Spinal cord (tissue), 10 donors: ENCODE measurements around the gene PVALEF. TPM values are rescaled to one million over a fixed set of nuclear protein-coding genes. Genes with fewer than 3 reads are reported as not detected.

Experiments
- DNase-seq, 6 donors: peaks; one replicate each; pipeline versions ENCODE4 v3.0.0 to v3.0.0-alpha.2; 2013 to 2015; ENCODE audit warnings: low spot score in 6 of 6, low read depth in 4 of 6
- H3K27ac ChIP-seq: one replicate; pipeline ENCODE4 v1.5.1; 2013; ENCODE audit warnings: low read depth, low read length, control low read depth
- H3K27me3 ChIP-seq: one replicate; pipeline ENCODE4 v1.6.1; 2013; ENCODE audit warnings: low read length; ENCODE audit not compliant: control insufficient read depth, insufficient read depth
- H3K36me3 ChIP-seq: one replicate; pipeline ENCODE4 v1.6.1; 2013; ENCODE audit warnings: low read length; ENCODE audit not compliant: control insufficient read depth, insufficient read depth
- H3K4me1 ChIP-seq: one replicate; pipeline ENCODE4 v1.6.1; 2013; ENCODE audit warnings: low read length; ENCODE audit not compliant: control insufficient read depth, insufficient read depth
- H3K4me3 ChIP-seq: one replicate; pipeline ENCODE4 v1.5.1; 2013; ENCODE audit warnings: low read depth, low read length, control low read depth
- H3K9me3 ChIP-seq: one replicate; pipeline ENCODE4 v1.6.1; 2013; ENCODE audit warnings: low read length; ENCODE audit not compliant: control insufficient read depth, insufficient read depth
- WGBS: methylation state at CpG from one replicate; pipeline ENCODE4 v1.1.5; 2013; ENCODE audit warnings: missing lambda C conversion rate; ENCODE audit not compliant: insufficient coverage; 5-methylcytosine and 5-hydroxymethylcytosine counted together
- polyA plus RNA-seq, 2 donors: library from polyadenylated mRNA; unstranded; fragments of 120-200 nt; gene quantifications; one replicate each; pipeline ENCODE4 v1.2.1, GENCODE V29; 2013; ENCODE audit not compliant: insufficient read length in 2 of 2
- total RNA-seq, 2 donors: library from RNA; depleted of rRNA in 1 of 2; stranded (reverse); fragments of 120-200 nt in 1 of 2; fragments of >200 nt in 1 of 2; gene quantifications; one replicate each; pipeline versions ENCODE4 v1.2.3 to v1.2.4, GENCODE V29; 2013 to 2014
- donor health status: healthy.

PVALEF gene
- total and polyA plus RNA-seq, 4 donors: 0.11 to 0.90 (median 0.73) TPM; not detected in 1

DNA sequence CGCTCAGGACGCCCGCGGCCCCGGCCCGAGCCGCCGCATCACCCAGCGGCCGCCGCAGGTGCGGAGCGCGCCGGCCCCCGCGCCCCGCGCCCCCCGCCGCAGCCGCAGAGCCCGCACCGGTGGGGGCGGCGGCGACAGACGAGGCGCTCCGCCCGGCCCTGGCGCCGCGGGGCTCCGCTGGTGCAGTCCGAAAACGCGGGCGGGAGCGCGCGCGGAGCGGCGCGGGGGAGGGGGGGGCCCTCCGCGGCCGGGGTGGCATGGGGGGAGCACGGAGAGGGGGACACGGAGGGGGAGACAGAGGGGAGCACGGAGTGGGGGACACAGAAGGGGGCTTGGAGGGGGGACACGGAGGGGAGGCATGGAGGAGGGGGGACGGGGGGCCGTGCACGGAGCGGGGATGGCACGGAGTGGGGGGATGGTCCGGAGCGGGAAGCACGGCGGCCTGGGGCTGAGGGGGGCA, 756 bp downstream of the PVALEF start, which contains the start of gene AATK:
Gene AATK, minus strand, starts transcription at position 189 of the 460 bp plus-strand sequence. CDS start 229 bp downstream, outside the sequence.
- Histone ChIP-seq H3K27ac (peak within 1 kb of the TSS; percentile 88), H3K36me3 (peaks cover 40% of the 10 kb centered on the region), H3K4me3 (peak within 1 kb of the TSS; percentile 50), H3K27me3 (no peaks in the 10 kb centered on the region), H3K4me1 (peaks cover 54% of the 10 kb centered on the region), H3K9me3 (no peaks in the 10 kb centered on the region)
- WGBS: 0% methylated on average over 30 of the region's 62 CpGs
- DNase-seq: peak in 2 of 6 donors; percentile 53 to 56

DNA sequence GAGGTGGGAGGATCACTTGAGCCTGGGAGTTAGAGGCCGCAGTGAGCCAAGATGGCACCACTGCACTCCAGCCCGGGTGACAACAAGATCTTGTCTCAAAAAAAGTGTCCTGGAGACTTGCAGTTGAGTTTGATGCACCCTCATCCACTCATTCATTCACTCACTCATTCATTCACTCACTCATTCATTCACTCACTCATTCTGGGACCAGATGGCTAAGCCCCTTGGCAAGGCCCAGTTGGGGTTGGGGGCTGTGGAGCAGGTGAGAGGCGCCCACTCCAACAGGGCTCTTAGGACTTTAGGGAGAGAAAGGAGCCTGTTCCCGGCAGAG, 1.9 kb downstream of the PVALEF start:
- 92% methylated on average over 2 of the region's 4 CpGs for WGBS
- Histone ChIP-seq H3K36me3 (peaks cover 29% of the 10 kb centered on the region), H3K27me3 (no peaks in the 10 kb centered on the region), H3K9me3 (no peaks in the 10 kb centered on the region), H3K4me1 (peaks cover 52% of the 10 kb centered on the region), H3K4me3 (no peak overlapping the region), H3K27ac (no peak overlapping the region)
- no peak for DNase-seq

DNA sequence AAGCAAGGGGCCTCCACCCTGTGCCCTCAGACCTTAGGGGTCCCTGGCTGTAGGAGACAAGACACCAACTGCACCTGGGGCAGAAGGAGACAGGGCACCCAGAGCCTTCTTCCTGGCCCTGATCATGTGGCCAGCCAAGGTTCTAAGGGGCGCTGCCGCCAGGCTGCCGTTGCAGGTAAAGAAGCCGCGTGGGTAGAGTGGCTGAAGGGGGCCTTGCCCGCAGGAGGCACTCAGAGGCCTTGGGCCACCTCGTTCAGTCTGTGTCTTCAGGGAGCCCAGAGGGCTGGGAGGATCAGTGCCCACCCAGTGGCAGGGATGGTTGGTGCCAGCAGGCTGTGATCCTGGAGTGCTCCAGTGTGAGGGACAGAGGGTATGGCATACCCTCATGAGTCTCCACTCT, 2.3 kb downstream of the PVALEF start:
- WGBS: 93% methylated on average over 7 of the region's 7 CpGs
- Histone ChIP-seq H3K27me3 (no peaks in the 10 kb centered on the region), H3K27ac (no peak overlapping the region), H3K9me3 (no peaks in the 10 kb centered on the region), H3K4me3 (no peak overlapping the region), H3K36me3 (peaks cover 25% of the 10 kb centered on the region), H3K4me1 (peaks cover 52% of the 10 kb centered on the region)
- no peak for DNase-seq

DNA sequence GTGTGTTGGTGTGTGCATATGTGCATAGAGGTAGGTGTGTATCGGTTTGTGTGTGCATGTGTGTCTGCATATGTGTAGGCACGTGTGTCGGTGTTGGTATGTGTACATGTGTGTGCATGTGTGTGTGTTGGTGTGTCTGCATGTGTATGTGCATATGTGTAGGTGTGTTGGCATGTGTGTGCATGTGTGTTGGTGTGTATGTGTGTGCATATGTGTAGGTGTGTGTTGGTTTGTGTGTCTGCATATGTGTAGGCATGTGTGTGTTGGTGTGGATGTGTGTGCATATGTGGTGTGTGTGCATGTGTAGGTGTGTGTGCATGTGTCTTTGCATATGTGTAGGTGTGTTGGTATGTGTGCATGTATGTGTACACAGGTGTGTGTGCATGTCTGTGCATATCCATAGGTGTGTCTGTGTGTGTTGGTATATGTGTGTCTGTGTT, 4.6 kb downstream of the PVALEF start:
- H3K4me3 ChIP-seq: no peak overlapping the region
- H3K4me1 ChIP-seq: peaks cover 29% of the 10 kb centered on the region
- H3K27ac ChIP-seq: no peak overlapping the region
- H3K36me3 ChIP-seq: peaks cover 9% of the 10 kb centered on the region
- DNase-seq: no peak
- 95% methylated on average over 3 of the region's 3 CpGs for WGBS
- H3K9me3 ChIP-seq: no peaks in the 10 kb centered on the region
- no peaks in the 10 kb centered on the region for H3K27me3 ChIP-seq

DNA sequence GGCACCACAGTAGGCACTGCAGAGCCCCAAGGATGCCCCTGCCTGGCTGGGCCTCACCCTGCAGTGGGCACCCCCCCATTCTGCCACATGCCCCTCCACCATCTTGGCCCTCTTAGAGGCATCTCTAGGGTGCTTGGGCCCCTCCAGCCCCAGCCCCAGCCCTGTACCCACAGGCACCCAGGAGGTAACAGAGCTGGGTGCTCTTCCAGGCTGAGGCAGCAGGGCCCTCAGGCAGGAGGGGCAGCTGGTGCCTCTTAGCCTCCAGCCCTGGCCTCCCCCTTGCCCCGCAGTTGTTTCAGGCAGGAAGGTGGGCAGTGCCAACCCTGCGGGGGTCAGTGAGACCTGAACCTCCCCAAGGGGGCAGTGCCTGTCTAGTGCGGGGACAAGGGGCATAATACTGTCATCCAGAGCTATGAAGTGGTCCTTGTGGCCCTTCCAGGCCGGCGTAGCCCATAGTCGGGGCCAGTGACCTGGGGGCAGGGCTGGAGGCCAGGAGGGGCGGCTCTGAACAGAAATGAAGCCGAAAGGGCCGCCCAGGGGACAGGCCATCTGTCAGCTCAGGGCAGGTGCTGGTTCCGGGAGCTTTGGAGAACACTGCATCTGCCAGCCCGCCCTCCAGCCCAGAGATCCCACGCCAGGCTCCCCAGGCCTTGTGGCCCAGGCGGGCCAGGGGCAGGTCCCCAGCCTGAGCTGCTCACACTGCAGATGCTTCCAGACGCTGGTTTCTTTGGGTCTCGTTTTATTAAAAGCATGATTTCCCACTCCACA, 5.6 kb downstream of the PVALEF start:
- Histone ChIP-seq H3K4me3 (no peak overlapping the region), H3K9me3 (peaks cover 4% of the 10 kb centered on the region), H3K27ac (no peak overlapping the region), H3K4me1 (peaks cover 20% of the 10 kb centered on the region), H3K36me3 (peaks cover 5% of the 10 kb centered on the region), H3K27me3 (no peaks in the 10 kb centered on the region)
- no peak for DNase-seq
- 68% methylated on average over 13 of the region's 15 CpGs for WGBS

DNA sequence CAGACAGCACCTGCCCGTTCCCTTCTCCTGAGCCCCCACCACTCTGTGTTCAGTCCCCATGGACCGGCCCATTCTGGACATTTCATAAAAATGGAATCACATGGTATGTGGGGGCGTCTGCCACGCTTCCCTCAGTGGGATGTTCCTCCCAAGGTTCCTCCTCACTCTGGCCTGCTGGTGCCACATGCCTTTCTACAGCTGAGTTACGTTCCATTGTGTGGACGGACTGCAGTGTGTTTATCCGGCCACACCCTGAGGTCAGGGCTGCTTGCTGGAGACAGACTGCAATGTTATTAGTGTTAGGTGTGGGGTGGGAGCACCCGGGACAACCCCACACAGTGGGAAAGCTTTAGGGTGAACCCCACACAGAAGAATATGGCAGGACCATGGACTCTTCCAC, 6.6 kb downstream of the PVALEF start:
- H3K9me3 ChIP-seq: peaks cover 4% of the 10 kb centered on the region
- H3K27ac ChIP-seq: no peak overlapping the region
- H3K27me3 ChIP-seq: no peaks in the 10 kb centered on the region
- H3K4me3 ChIP-seq: no peak overlapping the region
- 73% methylated on average over 6 of the region's 8 CpGs for WGBS
- H3K4me1 ChIP-seq: peaks cover 14% of the 10 kb centered on the region
- DNase-seq: no peak
- H3K36me3 ChIP-seq: peaks cover 5% of the 10 kb centered on the region

DNA sequence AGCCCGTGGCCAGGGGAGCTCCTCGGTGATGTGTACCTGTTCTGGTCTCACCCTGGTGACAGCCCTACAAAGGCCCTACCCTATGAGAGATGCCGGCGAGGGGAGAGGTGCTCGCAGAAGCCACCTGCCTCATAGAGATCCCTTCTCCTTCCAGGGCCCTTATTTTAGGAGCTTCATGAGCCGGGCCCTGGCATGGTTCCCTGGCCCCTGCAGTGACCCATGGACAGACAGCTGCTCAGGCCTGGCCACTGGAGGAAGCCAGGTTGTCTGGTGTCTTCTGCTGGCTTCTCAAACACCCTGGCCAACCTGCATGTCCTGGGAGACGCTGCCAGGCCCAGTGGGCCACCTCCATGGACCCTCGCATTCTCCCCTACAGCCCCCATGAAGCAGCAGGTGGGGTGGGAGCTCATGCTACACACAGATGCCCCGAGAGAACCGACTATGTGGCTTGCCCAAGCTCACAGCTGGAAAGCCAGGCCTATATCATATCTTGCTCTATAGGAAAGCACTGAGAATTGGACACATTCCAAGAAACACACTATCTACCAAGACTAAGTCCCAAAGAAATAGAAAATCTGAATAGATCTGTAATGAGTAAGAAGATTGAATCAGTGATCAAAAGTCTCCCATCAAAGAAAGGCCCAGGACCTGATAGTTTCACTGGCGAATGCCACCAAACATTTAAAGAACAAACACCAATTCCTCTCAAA, 7.9 kb downstream of the PVALEF start:
- peaks cover 3% of the 10 kb centered on the region for H3K36me3 ChIP-seq
- peaks cover 1% of the 10 kb centered on the region for H3K4me1 ChIP-seq
- H3K4me3 ChIP-seq: no peak overlapping the region
- no peak overlapping the region for H3K27ac ChIP-seq
- H3K9me3 ChIP-seq: peaks cover 4% of the 10 kb centered on the region
- H3K27me3 ChIP-seq: no peaks in the 10 kb centered on the region
- no peak for DNase-seq
- WGBS: 84% methylated on average over 9 of the region's 11 CpGs

DNA sequence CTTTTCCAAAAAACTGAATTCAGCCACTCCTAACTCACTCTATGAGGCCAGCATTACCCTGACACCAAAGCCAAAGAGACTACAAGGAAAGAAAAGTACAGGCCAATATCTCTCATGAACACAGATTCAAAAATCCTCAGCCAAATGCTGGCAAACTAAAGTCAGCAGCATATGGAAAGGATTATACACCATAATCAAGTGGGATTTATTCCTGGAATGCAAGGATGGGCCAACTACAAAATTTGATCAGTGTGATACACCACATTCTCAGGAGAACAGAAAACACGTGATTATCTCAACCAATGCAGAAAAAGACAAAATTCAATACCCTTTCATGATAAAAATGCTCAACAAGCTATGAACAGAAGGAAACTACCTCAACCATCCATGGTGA, 8.5 kb downstream of the PVALEF start:
- peaks cover under 1% of the 10 kb centered on the region for H3K4me1 ChIP-seq
- peak in 1 of 6 donors; percentile 29 for DNase-seq
- no CpG with 5 or more reads among the region's 1 CpG for WGBS

DNA sequence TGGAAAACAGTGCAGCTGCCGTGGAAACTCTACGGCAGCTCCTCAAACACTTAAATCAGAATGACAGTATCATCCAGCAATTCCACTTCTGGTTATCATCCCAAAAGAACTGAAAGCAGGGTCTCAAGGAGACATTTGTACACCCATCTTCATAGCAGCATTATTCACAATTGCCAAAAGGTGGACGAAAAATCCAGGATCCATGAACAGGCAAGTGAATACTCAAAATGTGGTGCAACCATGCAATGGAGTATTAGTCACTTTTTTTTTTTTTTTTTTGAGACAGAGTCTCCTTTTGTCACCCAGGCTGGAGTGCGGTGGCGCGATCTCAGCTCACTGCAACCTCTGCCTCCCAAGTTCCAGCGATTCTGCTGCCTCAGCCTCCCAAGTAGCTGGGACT, 11.4 kb downstream of the PVALEF start:
- Histone ChIP-seq H3K4me1 (peaks cover 17% of the 10 kb centered on the region), H3K27me3 (no peaks in the 10 kb centered on the region), H3K9me3 (peaks cover 4% of the 10 kb centered on the region), H3K36me3 (peaks cover 8% of the 10 kb centered on the region), H3K4me3 (no peak overlapping the region), H3K27ac (no peak overlapping the region)
- no peak for DNase-seq
- WGBS: 98% methylated on average over 4 of the region's 7 CpGs

More for the DNA sequence above, 8.5 kb downstream of the PVALEF start:
- no peak overlapping the region for H3K4me3 ChIP-seq
- no peaks in the 10 kb centered on the region for H3K27me3 ChIP-seq
- H3K9me3 ChIP-seq: peaks cover 4% of the 10 kb centered on the region
- no peak overlapping the region for H3K27ac ChIP-seq
- no peaks in the 10 kb centered on the region for H3K36me3 ChIP-seq
